Suprapubic skin (tissue), 4 donors: ENCODE measurements around the gene SCN2A. TPM values are rescaled to one million over a fixed set of nuclear protein-coding genes. Genes with fewer than 3 reads are reported as not detected.

ENCODE experiments used
- DNase-seq, 2 donors: peaks; one replicate each; pipeline ENCODE4 v3.0.0-alpha.2; 2019; ENCODE audit warnings: low spot score in 2 of 2
- H3K27ac ChIP-seq: fragments of 200-600 bp; sonication (generic); one replicate; pipeline ENCODE4 v1.5.1; 2019
- H3K27me3 ChIP-seq: fragments of 200-600 bp; sonication (generic); one replicate; pipeline ENCODE4 v1.5.1; 2019
- H3K36me3 ChIP-seq: fragments of 200-600 bp; sonication (generic); one replicate; pipeline ENCODE4 v1.5.1; 2019
- H3K4me1 ChIP-seq: fragments of 200-600 bp; sonication (generic); one replicate; pipeline ENCODE4 v1.5.1; 2019
- H3K4me3 ChIP-seq: fragments of 200-600 bp; sonication (generic); one replicate; pipeline ENCODE4 v1.5.1; 2019; ENCODE audit warnings: mild to moderate bottlenecking
- H3K9me3 ChIP-seq: fragments of 200-600 bp; sonication (generic); one replicate; pipeline ENCODE4 v1.5.1; 2019
- EP300 ChIP-seq: sonication (generic); formaldehyde crosslinking; IDR thresholded peaks from one replicate; pipeline ENCODE4 v1.6.1; 2017; ENCODE audit warnings: antibody characterized with exemption
- POLR2A ChIP-seq, 2 donors: fragments of 450-650 bp; IDR thresholded peaks; one replicate each; pipeline ENCODE4 v1.6.1; 2017; ENCODE audit warnings: antibody characterized with exemption in 2 of 2, mild to moderate bottlenecking in 2 of 2, moderate library complexity in 2 of 2
- POLR2AphosphoS5 ChIP-seq, 3 donors: sonication (generic); formaldehyde crosslinking; IDR thresholded peaks; one replicate each; pipeline ENCODE4 v1.6.1; 2017; ENCODE audit warnings: antibody characterized with exemption in 3 of 3
- WGBS: methylation state at CpG from one replicate; pipeline ENCODE4 v1.1.5; 2018; 5-methylcytosine and 5-hydroxymethylcytosine counted together
- total RNA-seq, 4 donors: library from RNA; depleted of rRNA; stranded (reverse); fragments of >200 nt; gene quantifications; one replicate each; pipeline ENCODE4 v1.1.0, GENCODE V29; 2016
- TF ChIP-seq, protein P1 (sequence below), 2 donors: fragments of 200-600 bp in 1 of 2; fragments of 450-650 bp in 1 of 2; sonication (generic) in 1 of 2; IDR thresholded peaks; one replicate each; pipeline ENCODE4 v1.5.1; 2016 to 2019; ENCODE audit warnings: antibody characterized with exemption in 2 of 2, mild to moderate bottlenecking in 1 of 2, moderate library complexity in 1 of 2

Gene SCN2A
- total RNA-seq, 4 donors from 2014 or later, result 0.08 to 1.1 (median 0.20) TPM

GRCh38 chr2:165371356-165371755 lies 132.1 kb downstream of the SCN2A start:
- peaks cover 4% of the 10 kb centered on the region for H3K4me1 ChIP-seq
- H3K27me3 ChIP-seq, result no peaks in the 10 kb centered on the region
- no peak overlapping the region for H3K4me3 ChIP-seq
- DNase-seq, result no peak
- no peaks in the 10 kb centered on the region for H3K36me3 ChIP-seq
- H3K9me3 ChIP-seq, result no peaks in the 10 kb centered on the region
- TF ChIP-seq, protein P1, sequence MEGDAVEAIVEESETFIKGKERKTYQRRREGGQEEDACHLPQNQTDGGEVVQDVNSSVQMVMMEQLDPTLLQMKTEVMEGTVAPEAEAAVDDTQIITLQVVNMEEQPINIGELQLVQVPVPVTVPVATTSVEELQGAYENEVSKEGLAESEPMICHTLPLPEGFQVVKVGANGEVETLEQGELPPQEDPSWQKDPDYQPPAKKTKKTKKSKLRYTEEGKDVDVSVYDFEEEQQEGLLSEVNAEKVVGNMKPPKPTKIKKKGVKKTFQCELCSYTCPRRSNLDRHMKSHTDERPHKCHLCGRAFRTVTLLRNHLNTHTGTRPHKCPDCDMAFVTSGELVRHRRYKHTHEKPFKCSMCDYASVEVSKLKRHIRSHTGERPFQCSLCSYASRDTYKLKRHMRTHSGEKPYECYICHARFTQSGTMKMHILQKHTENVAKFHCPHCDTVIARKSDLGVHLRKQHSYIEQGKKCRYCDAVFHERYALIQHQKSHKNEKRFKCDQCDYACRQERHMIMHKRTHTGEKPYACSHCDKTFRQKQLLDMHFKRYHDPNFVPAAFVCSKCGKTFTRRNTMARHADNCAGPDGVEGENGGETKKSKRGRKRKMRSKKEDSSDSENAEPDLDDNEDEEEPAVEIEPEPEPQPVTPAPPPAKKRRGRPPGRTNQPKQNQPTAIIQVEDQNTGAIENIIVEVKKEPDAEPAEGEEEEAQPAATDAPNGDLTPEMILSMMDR (IDR thresholded peaks at IDR 0.05), result no peak
- no peak for TF ChIP-seq EP300
- no peak for TF ChIP-seq POLR2AphosphoS5 (IDR thresholded peaks at IDR 0.05)
- TF ChIP-seq POLR2A (IDR thresholded peaks at IDR 0.05), result no peak
- WGBS, result 67% methylated on average over 6 of the region's 6 CpGs
- no peak overlapping the region for H3K27ac ChIP-seq

DNA sequence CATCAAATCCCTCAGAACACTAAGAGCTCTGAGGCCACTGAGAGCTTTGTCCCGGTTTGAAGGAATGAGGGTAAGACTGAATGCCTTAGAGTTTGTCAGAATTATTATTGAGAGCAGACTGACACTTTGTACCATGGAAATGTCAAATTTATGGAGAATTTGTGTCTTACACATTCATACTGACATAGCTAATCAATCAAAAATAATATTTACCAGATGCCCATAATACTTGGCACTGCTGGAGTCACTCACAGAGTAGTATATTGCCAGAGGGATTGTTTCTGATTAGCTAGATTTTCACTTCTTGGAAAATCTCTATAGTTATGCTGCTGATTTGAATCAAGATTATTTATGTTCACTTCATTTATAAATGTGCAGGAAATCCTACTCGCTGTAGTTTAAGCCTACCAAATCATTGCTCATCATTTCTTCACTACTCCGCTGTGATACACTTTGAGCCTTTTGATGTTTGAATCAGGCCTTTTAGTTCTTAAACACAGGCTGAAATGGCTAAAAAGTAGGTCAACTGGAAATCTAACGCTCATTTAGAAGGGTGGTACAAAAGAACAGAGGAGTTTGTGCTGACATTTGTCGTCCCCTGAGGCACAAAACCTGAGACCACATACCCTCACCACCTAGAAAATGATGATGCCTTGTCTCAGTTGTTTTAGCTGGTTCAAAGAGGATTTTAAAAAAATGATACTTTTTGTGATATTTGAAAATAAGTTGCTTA lies 134.2 kb downstream of the SCN2A start:
- DNase-seq, result no peak
- Histone ChIP-seq H3K27me3 (no peaks in the 10 kb centered on the region), H3K4me3 (no peak overlapping the region), H3K4me1 (peaks cover 4% of the 10 kb centered on the region), H3K9me3 (no peaks in the 10 kb centered on the region), H3K36me3 (no peaks in the 10 kb centered on the region), H3K27ac (no peak overlapping the region)
- no peak for TF ChIP-seq EP300
- TF ChIP-seq, protein P1 (IDR thresholded peaks at IDR 0.05), result no peak
- no peak for TF ChIP-seq POLR2AphosphoS5 (IDR thresholded peaks at IDR 0.05)
- no peak for TF ChIP-seq POLR2A (IDR thresholded peaks at IDR 0.05)
- WGBS, result 45% methylated on average over 5 of the region's 5 CpGs

DNA sequence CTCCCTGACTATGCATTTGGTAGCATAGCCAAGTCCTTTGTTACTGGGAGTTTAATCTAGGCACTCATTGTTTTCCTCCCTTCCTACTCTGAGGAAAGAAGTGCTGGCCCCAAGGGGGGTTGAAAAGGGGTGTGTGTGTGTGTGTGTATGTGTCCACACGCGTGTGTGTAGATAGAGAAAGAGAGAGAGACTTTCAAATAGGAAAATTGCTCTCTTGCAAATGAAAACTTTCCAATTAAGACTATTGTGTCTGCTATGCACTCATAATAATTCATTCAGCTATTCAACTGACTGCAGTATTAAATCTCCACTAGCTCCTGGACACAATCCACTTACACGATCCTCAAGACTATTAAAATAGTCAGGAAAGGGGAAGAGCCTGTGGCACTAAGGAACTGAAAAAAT lies 137.4 kb downstream of the SCN2A start:
- Histone ChIP-seq H3K36me3 (no peaks in the 10 kb centered on the region), H3K9me3 (no peaks in the 10 kb centered on the region), H3K4me1 (no peaks in the 10 kb centered on the region), H3K27ac (no peak overlapping the region), H3K27me3 (no peaks in the 10 kb centered on the region), H3K4me3 (no peak overlapping the region)
- WGBS, result 39% methylated on average over 3 of the region's 3 CpGs
- no peak for TF ChIP-seq POLR2A (IDR thresholded peaks at IDR 0.05)
- no peak for TF ChIP-seq POLR2AphosphoS5 (IDR thresholded peaks at IDR 0.05)
- TF ChIP-seq, protein P1 (IDR thresholded peaks at IDR 0.05), result no peak
- TF ChIP-seq EP300, result no peak
- no peak for DNase-seq

- no peaks in the 10 kb centered on the region for H3K4me1 ChIP-seq
- no peak overlapping the region for H3K4me3 ChIP-seq
- TF ChIP-seq, protein P1 (IDR thresholded peaks at IDR 0.05), result no peak
- no peak for TF ChIP-seq EP300
- TF ChIP-seq POLR2AphosphoS5 (IDR thresholded peaks at IDR 0.05), result no peak
- no peak for TF ChIP-seq POLR2A (IDR thresholded peaks at IDR 0.05)
- no peaks in the 10 kb centered on the region for H3K36me3 ChIP-seq
- H3K9me3 ChIP-seq, result no peaks in the 10 kb centered on the region
- no peak overlapping the region for H3K27ac ChIP-seq
- no peak for DNase-seq
- H3K27me3 ChIP-seq, result no peaks in the 10 kb centered on the region
- 75% methylated on average over 2 of the region's 2 CpGs for whole genome bisulfite sequencing
Measured at GRCh38 chr2:165382362-165382761, 143.1 kb downstream of the SCN2A start.

- TF ChIP-seq POLR2AphosphoS5 (IDR thresholded peaks at IDR 0.05) (no peak), EP300 (no peak), POLR2A (IDR thresholded peaks at IDR 0.05) (no peak)
- TF ChIP-seq, protein P1 (IDR thresholded peaks at IDR 0.05), result no peak
- no peaks in the 10 kb centered on the region for H3K27me3 ChIP-seq
Measured at GRCh38 chr2:165390875-165391274, 151.7 kb downstream of the SCN2A start.

More at GRCh38 chr2:165390875-165391274, 151.7 kb downstream of the SCN2A start:
- H3K4me1 ChIP-seq, result no peaks in the 10 kb centered on the region
- H3K4me3 ChIP-seq, result no peak overlapping the region
- DNase-seq, result no peak
- no peaks in the 10 kb centered on the region for H3K36me3 ChIP-seq
- H3K27ac ChIP-seq, result no peak overlapping the region
- H3K9me3 ChIP-seq, result no peaks in the 10 kb centered on the region
